Measurements from ENCODE around the gene PLAAT4. TPM values are rescaled to one million over a fixed set of nuclear protein-coding genes. Genes with fewer than 3 reads are reported as not detected.
A peak's percentile ranks its signal among the peaks of the same experiment; 100 is the strongest.
"Not testable (repeated sequence)": the region's sequence is repeated elsewhere in the genome, so short reads cannot be mapped to it uniquely, and the experiment has no call there.

The PLAAT4 gene
- total and polyA plus RNA-seq, 2 donors from 2014 or later, result 111 to 579 TPM

DNA sequence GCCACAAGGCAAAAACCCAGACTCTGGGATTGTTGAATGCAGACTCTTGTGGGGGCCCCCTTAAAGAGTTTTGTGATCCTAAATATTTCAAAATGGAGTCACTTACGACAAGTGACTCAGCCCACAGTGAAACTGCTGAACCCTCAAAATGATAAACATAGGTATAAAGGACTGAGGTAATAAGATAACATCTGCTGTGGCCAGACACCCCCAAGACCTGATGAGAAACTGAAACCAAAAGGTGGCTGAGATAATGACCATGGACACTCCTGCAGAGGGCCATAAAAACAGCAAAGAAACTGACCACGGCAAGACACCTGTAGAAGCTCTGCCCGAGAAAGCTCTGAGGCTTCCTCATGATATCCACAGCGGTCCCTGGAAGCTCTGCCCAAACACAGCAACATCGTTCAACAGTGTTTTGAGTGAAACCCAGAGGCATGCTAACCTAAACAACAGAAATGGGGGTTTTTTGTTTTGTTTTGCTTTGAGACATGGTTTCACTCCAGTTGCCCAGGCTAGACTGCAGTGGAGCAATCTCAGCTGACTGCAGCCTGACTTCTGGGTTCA, 1.6 kb upstream of the PLAAT4 start:
- no peak for DNase-seq
- no peak for FAIRE-seq
- Histone ChIP-seq H3K9me3 (ENCODE audit: control insufficient read depth in 2 of 3, insufficient read depth in 1 of 3, low read length in 3 of 3) (no peaks in the 10 kb centered on the region), H3K27me3 (ENCODE audit: control insufficient read depth, insufficient read depth, low read length) (no peaks in the 10 kb centered on the region), H3K4me3 (ENCODE audit: low read length in 3 of 3) (no peak overlapping the region), H3K4me1 (ENCODE audit: control insufficient read depth in 2 of 3, insufficient read depth in 2 of 3, low read depth in 1 of 3, low read length in 3 of 3) (peaks cover 0 to 44% (median 43%) of the 10 kb centered on the region in 3 donors), H3K36me3 (ENCODE audit: control insufficient read depth in 2 of 3, insufficient read depth in 3 of 3, low read length in 3 of 3) (no peaks in the 10 kb centered on the region), H3K9ac (ENCODE audit: low read length in 3 of 3) (no peak overlapping the region), H3K27ac (ENCODE audit: low read depth in 2 of 2, low read length in 2 of 2) (peak overlapping the region in 1 of 2 donors; percentile 18)
- intact Hi-C loops (cut with DNase I), result no loop called here
- TF ChIP-seq, protein P1, sequence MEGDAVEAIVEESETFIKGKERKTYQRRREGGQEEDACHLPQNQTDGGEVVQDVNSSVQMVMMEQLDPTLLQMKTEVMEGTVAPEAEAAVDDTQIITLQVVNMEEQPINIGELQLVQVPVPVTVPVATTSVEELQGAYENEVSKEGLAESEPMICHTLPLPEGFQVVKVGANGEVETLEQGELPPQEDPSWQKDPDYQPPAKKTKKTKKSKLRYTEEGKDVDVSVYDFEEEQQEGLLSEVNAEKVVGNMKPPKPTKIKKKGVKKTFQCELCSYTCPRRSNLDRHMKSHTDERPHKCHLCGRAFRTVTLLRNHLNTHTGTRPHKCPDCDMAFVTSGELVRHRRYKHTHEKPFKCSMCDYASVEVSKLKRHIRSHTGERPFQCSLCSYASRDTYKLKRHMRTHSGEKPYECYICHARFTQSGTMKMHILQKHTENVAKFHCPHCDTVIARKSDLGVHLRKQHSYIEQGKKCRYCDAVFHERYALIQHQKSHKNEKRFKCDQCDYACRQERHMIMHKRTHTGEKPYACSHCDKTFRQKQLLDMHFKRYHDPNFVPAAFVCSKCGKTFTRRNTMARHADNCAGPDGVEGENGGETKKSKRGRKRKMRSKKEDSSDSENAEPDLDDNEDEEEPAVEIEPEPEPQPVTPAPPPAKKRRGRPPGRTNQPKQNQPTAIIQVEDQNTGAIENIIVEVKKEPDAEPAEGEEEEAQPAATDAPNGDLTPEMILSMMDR (IDR thresholded peaks at IDR 0.05; ENCODE audit: borderline replicate concordance, extremely low read depth, insufficient read depth), result no peak

DNA sequence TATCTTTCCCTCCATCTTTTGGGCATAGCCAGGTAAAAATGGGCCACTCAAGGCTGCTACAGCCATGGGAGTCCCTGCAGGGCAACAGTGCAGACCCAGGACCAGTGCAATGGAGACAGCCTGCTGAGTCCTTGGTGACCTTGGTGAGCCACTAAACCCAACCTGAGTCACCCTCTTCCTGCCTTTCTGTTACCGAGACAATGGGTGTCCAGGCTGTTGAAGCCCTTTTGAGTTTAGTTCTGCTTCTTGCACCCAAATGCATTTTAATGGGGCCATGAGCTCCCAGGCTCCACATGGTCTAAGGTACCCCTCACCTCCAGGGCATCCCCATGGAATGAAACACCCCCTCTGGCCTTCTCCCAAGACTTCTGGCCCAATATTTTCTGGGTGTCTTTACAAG, 874 bp upstream of the PLAAT4 start:
- Histone ChIP-seq H3K4me1 (ENCODE audit: control insufficient read depth in 2 of 3, insufficient read depth in 2 of 3, low read depth in 1 of 3, low read length in 3 of 3) (peaks cover 0 to 44% (median 43%) of the 10 kb centered on the region in 3 donors), H3K9ac (ENCODE audit: low read length in 3 of 3) (no peak overlapping the region), H3K27ac (ENCODE audit: low read depth in 2 of 2, low read length in 2 of 2) (peak overlapping the region; percentile 81 to 96), H3K4me3 (ENCODE audit: low read length in 3 of 3) (no peak overlapping the region), H3K9me3 (ENCODE audit: control insufficient read depth in 2 of 3, insufficient read depth in 1 of 3, low read length in 3 of 3) (no peaks in the 10 kb centered on the region), H3K27me3 (ENCODE audit: control insufficient read depth, insufficient read depth, low read length) (no peaks in the 10 kb centered on the region), H3K36me3 (ENCODE audit: control insufficient read depth in 2 of 3, insufficient read depth in 3 of 3, low read length in 3 of 3) (peaks cover 0 to 1% (median 0%) of the 10 kb centered on the region in 3 donors)
- FAIRE-seq, result no peak
- intact Hi-C loops (cut with DNase I), result no loop called here
- DNase-seq, result no peak
- TF ChIP-seq, protein P1 (IDR thresholded peaks at IDR 0.05; ENCODE audit: borderline replicate concordance, extremely low read depth, insufficient read depth), result no peak

DNA sequence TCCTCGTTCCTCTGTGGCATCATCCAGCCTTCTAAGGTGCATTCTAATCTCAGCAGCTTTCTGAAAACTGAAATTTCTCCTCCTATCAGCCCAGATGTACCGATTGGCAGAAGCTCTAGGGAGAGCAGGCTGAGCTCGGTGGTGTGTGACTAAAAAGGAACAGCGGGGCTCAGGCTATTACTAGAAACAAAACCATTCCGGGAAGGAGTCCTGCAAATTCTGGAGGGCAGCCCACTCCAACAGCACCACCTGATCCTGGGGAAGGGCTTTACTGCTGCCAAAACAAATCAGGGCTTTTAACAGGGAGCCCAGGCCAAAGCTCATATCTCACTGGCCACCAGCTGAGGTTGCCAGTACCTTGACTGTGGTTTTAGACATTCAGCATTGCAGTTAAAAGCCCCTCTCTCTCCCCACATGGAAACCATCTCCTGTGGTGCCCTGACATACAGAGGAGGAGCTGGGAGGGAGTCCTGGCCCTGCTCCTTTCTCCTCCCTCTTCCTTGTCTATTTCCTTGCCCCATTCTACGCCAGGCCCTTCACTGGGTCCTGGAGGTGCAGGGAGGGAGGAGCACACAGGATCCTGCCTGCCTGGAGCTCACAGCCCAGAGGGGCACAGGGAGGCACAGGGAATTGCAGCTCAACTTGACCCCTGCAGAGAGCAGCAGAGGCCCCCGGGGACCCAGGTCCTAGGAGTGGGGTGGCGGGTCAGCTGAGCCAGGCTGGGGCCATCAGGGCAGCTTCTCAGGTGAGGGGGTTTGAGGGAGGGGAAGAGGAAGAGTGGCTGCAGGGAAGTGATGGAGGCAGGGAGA, 889 bp downstream of the PLAAT4 start:
- H3K27ac ChIP-seq (ENCODE audit: low read depth in 2 of 2, low read length in 2 of 2), result peak overlapping the region; percentile 81 to 96
- no peak for FAIRE-seq
- H3K9me3 ChIP-seq (ENCODE audit: control insufficient read depth in 2 of 3, insufficient read depth in 1 of 3, low read length in 3 of 3), result no peaks in the 10 kb centered on the region
- TF ChIP-seq, protein P1 (IDR thresholded peaks at IDR 0.05; ENCODE audit: borderline replicate concordance, extremely low read depth, insufficient read depth), result no peak
- DNase-seq, result peak in 2 of 5 donors; percentile 32 to 64
- peaks cover 0 to 36% (median 28%) of the 10 kb centered on the region in 3 donors for H3K4me1 ChIP-seq (ENCODE audit: control insufficient read depth in 2 of 3, insufficient read depth in 2 of 3, low read depth in 1 of 3, low read length in 3 of 3)
- peak overlapping the region in 2 of 3 donors; percentile 59 to 83 for H3K4me3 ChIP-seq (ENCODE audit: low read length in 3 of 3)
- H3K27me3 ChIP-seq (ENCODE audit: control insufficient read depth, insufficient read depth, low read length), result no peaks in the 10 kb centered on the region
- intact Hi-C loops (cut with DNase I), result no loop called here
- H3K9ac ChIP-seq (ENCODE audit: low read length in 3 of 3), result peak overlapping the region in 2 of 3 donors; percentile 65 to 91
- peaks cover 0 to 3% (median 0%) of the 10 kb centered on the region in 3 donors for H3K36me3 ChIP-seq (ENCODE audit: control insufficient read depth in 2 of 3, insufficient read depth in 3 of 3, low read length in 3 of 3)

DNA sequence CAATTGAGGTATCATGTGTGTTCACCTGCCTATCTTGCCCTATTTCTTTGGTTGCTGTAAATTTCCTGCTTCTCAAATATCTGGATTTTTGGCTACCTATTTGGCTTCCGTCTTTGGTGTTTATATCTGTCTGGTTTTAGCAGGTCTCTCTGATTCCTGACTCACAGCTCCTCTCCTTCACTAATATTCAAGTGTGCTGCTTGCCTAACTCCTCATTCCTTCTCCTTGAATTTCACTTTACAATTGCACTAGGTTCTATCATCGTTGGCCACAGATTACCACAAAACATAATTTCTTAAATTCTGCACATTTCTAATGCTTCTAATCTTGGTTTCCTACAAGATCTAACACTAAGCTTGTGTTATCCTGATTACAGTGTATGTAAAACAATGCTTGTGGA, 5.9 kb downstream of the PLAAT4 start:
- H3K27ac ChIP-seq (ENCODE audit: low read depth in 2 of 2, low read length in 2 of 2); H3K4me3 ChIP-seq (ENCODE audit: low read length in 3 of 3); H3K36me3 ChIP-seq (ENCODE audit: control insufficient read depth in 2 of 3, insufficient read depth in 3 of 3, low read length in 3 of 3); H3K9me3 ChIP-seq (ENCODE audit: control insufficient read depth in 2 of 3, insufficient read depth in 1 of 3, low read length in 3 of 3); FAIRE-seq; H3K27me3 ChIP-seq (ENCODE audit: control insufficient read depth, insufficient read depth, low read length); intact Hi-C loops (cut with DNase I); H3K9ac ChIP-seq (ENCODE audit: low read length in 3 of 3); DNase-seq: not testable (repeated sequence)
- H3K4me1 ChIP-seq (ENCODE audit: control insufficient read depth in 2 of 3, insufficient read depth in 2 of 3, low read depth in 1 of 3, low read length in 3 of 3), result peaks cover 0 to 22% (median 17%) of the 10 kb centered on the region in 3 donors

Measured in kidney (tissue), 14 donors.